Activated naive CD4-positive, alpha-beta T cell (primary cell): Measurements from ENCODE around the gene GNB1L.
"Not testable (repeated sequence)": the region's sequence is repeated elsewhere in the genome, so short reads cannot be mapped to it uniquely, and the experiment has no call there.

ENCODE experiments used
- DNase-seq, 4 experiments: peaks; one replicate each; lab custom pipeline; 2025; lab: John Stamatoyannopoulos, UW

Gene GNB1L

GRCh38 chr22:19843857-19844376 lies 10.8 kb downstream of the GNB1L start:
- DNase-seq: no peak

- DNase-seq: no peak
These were observed 11.4 kb downstream of the GNB1L start for GRCh38 chr22:19843107-19843856.

GRCh38 chr22:19842393-19843106 lies 12.1 kb downstream of the GNB1L start:
- no peak for DNase-seq

GRCh38 chr22:19841641-19842392 lies 12.9 kb downstream of the GNB1L start:
- DNase-seq: no peak

- no peak for DNase-seq
These were observed 13.6 kb downstream of the GNB1L start for GRCh38 chr22:19840955-19841640.

GRCh38 chr22:19840059-19840458 lies 14.6 kb downstream of the GNB1L start:
- no peak for DNase-seq

- no peak for DNase-seq
These were observed 16.8 kb downstream of the GNB1L start for GRCh38 chr22:19837915-19838314.

- no peak for DNase-seq
These were observed 18.2 kb downstream of the GNB1L start for GRCh38 chr22:19836512-19836911.

GRCh38 chr22:19834599-19834998 lies 20.1 kb downstream of the GNB1L start:
- DNase-seq: no peak

GRCh38 chr22:19833327-19833726 lies 21.3 kb downstream of the GNB1L start:
- DNase-seq: not testable (repeated sequence)

GRCh38 chr22:19832476-19833108 lies 22.1 kb downstream of the GNB1L start:
- DNase-seq: no peak

- DNase-seq: not testable (repeated sequence)
These were observed 22.7 kb downstream of the GNB1L start for GRCh38 chr22:19831979-19832378.

GRCh38 chr22:19831016-19831415 lies 23.7 kb downstream of the GNB1L start:
- DNase-seq: no peak

GRCh38 chr22:19828035-19828401 lies 26.7 kb downstream of the GNB1L start:
- DNase-seq: no peak

GRCh38 chr22:19827341-19828034 lies 27.2 kb downstream of the GNB1L start:
- DNase-seq: no peak

- no peak for DNase-seq
These were observed 28.1 kb downstream of the GNB1L start for GRCh38 chr22:19826619-19826950.

- DNase-seq: no peak
These were observed 28.6 kb downstream of the GNB1L start for GRCh38 chr22:19825904-19826618.

- DNase-seq: no peak
These were observed 29.7 kb downstream of the GNB1L start for GRCh38 chr22:19824926-19825339.

- no peak for DNase-seq
These were observed 30.3 kb downstream of the GNB1L start for GRCh38 chr22:19824212-19824925.

- DNase-seq: no peak
These were observed 30.8 kb downstream of the GNB1L start for GRCh38 chr22:19823902-19824211.
